DMS 273 (cell line): Measurements from ENCODE around the gene SCRN2.

Experiments used
- DNase-seq: peaks from one replicate; lab custom pipeline; 2025; ENCODE audit not compliant: unreplicated experiment; lab: John Stamatoyannopoulos, UW

The SCRN2 gene

DNA sequence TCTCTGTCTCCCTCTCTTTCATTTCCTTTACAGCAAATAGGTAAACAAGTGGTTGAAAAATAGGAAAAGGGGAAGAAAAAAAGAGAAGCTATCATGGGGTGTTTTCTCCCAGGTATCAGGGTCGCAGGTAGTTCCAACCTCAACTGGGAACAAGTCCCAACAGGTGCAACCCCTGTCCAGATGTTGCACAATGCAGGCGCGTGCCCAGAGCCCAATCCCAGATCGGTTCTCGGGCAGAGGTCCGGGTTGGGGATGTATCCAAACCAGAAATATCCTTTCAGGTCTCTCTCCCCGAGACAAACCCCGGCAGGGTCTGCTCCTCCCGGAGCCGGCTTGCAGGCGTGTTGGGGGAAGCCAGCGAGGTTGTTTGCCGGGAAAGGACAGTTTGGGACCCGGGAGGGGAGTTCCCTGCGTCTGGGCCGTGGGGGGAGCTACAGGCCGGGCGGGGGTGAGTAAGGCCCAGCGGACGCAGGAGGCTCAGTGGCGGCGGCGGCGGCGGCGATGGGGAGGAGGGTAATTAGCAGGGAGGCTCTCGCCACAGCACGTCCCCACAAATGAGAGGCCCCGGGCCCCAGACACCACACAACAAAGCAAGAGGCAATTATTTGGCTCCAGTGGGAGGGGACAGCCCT, 31.1 kb upstream of the SCRN2 start:
- DNase-seq: no peak

GRCh38 chr17:47871048-47871447, 30.0 kb upstream of the SCRN2 start:
- DNase-seq: no peak

GRCh38 chr17:47870056-47870455, 29.0 kb upstream of the SCRN2 start:
- DNase-seq: no peak

DNA sequence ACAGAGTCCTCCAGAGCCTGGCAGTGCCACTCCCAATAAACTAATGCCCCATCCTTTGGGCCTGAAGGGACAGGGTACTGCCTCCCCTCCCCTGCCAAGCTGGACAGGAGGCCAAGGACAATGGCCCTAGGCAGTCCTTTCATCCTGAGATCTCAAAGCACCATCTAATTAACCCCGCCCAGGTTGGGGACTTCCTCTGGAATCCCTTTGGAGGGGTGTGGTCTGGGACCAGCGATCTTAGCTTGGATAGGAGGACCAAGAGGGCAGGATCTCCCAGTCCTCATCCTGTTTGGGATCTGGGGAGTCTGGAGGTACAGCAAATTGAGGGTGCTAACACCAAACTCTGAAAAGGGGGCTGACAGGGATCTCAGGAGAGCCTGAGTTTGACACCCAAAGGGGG, 28.0 kb upstream of the SCRN2 start:
- no peak for DNase-seq

GRCh38 chr17:47867813-47868533, 26.9 kb upstream of the SCRN2 start:
- no peak for DNase-seq

- DNase-seq: no peak
These were observed 25.9 kb upstream of the SCRN2 start for GRCh38 chr17:47866941-47867340.

DNA sequence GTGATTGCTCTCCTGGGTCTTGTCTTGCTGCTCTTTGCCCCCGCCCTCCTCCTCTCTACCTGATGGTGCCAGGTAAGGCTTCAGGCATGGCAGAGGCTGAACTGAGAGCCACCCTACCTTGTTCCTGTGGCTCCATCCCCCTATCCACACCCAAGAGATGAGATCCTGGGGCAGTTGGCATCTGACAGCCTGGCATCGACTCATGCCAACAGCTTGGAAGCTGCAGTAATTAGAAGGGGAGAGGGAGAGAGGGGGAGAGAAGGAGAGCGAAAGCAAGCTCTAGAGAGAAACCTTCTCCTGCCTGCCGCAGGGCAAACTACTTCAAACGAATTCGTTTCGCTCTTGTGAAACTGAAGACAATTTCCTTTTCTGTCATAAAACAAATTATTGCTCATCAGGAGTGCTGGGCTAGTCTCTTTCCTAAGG, 23.7 kb upstream of the SCRN2 start:
- DNase-seq: peak; percentile 51

GRCh38 chr17:47862621-47863440, 21.8 kb upstream of the SCRN2 start:
- DNase-seq: no peak

DNA sequence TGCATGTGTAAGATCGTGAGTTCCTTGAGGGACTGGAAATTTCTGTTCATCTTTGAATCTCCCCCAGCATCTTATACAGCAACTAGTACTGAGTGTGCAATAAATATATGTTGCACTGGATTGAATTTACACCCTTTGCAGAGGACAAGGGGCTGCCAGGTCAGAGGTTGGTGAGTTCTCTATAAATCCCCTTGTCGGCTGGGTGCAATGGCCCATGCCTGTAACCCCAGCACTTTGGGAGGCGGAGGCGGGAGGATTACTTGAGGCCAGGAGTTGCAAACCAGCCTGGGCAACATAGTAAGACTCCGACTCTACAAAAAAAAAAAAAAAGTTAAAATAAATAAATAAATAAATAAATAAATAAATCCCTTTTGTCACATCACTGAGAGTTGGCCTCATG, 19.3 kb upstream of the SCRN2 start:
- no peak for DNase-seq

DNA sequence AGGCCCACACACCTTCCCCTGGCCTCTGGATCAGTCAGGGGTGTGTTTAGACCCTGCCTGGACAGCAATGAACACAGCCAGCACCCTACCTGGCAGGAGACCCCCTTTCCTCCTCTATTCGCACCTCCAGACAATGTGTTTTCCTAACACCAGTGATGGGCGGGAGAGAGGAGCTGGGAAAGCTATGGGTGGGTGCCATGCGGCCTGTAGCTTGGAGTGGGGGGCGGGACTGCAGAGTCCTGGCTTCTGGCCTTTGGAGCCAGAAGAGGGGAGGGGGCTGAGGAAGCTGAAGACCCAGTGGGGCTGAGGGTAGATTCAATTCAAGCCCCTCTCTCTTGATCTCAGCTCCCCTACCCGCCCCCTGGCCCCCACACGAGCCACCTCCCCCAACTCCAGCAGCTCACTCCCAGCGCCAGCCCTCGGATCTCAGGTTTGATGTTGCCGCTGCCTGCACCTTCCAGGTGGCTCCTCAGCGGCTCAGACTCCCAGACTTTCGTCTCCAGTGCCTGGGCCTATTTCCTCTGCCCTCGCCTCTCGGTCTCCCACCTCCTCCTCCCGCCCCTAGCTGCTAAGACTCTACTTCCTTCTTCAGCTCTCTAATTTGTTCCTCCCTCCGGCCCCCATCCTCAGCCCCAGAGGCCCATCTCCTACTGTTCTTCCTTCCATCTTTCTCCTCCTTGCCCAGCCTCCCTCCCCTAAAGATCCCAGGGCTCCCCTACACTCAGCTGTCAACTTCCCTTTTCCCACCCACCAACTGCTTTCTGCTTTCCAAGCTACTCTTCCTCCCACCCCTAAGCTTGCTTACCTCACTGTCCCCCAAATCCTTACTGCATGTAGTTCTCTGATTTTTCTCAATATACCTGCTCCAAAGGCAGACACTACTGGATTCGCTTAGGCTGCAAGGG, 16.7 kb upstream of the SCRN2 start:
- DNase-seq: no peak

DNA sequence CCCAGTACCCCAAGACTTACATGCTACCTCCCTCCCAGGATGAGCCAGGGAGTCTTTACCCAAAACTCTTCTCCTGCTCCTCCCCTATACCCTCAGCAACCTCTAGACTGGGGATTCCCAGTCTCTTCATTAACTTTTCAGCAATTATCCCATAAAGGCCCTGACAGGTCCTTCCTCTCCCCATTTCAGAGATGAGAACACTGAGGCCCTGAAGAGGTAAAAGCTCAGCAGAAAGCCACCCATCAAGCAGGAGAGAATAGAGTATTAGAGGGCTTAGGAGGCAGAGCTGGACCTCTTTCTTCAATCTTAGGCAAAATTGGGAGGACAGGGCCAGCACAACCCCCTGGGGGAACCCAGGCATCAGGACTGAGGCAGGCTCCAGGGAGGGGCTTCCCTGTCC, 15.8 kb upstream of the SCRN2 start:
- no peak for DNase-seq

- no peak for DNase-seq
These were observed 14.7 kb upstream of the SCRN2 start for GRCh38 chr17:47855737-47856136.

- no peak for DNase-seq
These were observed 12.5 kb upstream of the SCRN2 start for GRCh38 chr17:47853616-47854015.

DNA sequence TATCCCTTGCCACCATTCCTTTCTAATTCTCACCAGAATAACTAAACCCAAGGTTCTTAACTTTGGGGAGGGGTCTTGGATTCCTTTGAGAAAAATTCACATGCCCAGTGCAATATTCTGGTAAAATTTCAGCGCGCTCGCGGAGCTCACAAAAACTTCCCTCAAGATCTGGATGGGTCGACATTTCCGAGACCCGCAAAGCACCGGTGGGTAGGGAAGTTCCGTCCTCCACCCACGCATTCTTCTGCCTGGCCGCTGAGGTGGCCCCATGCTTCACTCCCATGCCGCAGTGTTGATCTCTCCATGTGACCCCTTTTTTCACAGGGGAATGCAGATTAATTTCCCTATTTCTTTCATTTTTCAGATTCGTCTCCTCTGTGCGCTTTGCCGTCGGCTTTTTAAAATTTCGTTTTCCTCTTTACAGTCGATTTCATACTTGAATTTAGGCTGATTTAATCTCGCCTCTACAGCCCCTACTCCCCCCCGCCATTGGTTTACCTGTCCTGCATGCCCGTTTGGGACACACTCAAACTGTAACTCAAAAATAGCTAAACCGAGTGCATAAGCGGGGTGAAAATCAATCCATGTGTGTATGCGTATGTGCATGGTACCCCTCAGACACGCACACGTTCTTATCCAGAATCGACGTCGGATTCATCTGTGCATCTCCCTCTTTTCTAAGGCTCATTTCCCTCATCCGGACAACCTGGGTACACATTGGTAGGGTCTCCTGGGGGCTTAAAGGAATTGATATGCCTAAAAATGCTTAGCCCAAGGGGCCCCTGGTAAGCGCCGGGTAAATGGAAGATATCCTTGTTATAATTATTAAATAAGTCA, 11.3 kb upstream of the SCRN2 start:
- no peak for DNase-seq

- DNase-seq: no peak
These were observed 10.7 kb upstream of the SCRN2 start for GRCh38 chr17:47851764-47852112.

GRCh38 chr17:47850692-47851573, 9.9 kb upstream of the SCRN2 start, which contains the start of gene SP6:
Gene SP6, minus strand, starts transcription at chr17:47851163. Its CDS starts 2,734 bp downstream, at chr17:47848429.
- peak; percentile 80 for DNase-seq

GRCh38 chr17:47850373-47850691, 9.3 kb upstream of the SCRN2 start:
- DNase-seq: peak; percentile 58

DNA sequence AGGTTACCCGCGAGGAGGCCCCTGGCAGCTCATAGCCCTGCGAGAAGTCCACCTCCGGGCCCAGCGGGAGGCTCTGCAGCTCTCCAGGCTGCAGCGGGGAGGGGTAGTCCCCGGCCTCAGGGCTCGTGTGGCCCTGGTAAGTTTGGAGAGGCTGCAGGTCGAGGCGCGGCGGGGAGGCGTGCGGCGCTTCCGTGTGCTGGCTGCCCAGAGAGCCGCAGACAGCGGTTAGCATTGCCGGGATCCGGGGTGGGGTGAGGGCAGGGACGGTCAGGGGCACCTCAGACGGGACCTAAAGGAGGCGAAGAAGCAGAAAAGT, 7.1 kb upstream of the SCRN2 start:
- DNase-seq: no peak
